ENCODE results near the gene KLHDC7B.

Gene KLHDC7B

GRCh38 chr22:50581950-50582492 is 36.3 kb downstream of the KLHDC7B start:
- POLR2A ChIA-PET, result interaction anchor here (0.9 to 1.5 kb wide), 3 partner anchors 37 to 56 kb away, joined by 3 to 5 read pairs (median 3); no protein-coding TSS in a partner anchor
- DNase-seq (ENCODE audit: low read depth, low spot score), result no peak
- TF ChIP-seq, protein P1, sequence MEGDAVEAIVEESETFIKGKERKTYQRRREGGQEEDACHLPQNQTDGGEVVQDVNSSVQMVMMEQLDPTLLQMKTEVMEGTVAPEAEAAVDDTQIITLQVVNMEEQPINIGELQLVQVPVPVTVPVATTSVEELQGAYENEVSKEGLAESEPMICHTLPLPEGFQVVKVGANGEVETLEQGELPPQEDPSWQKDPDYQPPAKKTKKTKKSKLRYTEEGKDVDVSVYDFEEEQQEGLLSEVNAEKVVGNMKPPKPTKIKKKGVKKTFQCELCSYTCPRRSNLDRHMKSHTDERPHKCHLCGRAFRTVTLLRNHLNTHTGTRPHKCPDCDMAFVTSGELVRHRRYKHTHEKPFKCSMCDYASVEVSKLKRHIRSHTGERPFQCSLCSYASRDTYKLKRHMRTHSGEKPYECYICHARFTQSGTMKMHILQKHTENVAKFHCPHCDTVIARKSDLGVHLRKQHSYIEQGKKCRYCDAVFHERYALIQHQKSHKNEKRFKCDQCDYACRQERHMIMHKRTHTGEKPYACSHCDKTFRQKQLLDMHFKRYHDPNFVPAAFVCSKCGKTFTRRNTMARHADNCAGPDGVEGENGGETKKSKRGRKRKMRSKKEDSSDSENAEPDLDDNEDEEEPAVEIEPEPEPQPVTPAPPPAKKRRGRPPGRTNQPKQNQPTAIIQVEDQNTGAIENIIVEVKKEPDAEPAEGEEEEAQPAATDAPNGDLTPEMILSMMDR (IDR thresholded peaks at IDR 0.05; ENCODE audit: insufficient read depth, low read length, missing control alignments), result no peak
- peak overlapping the region; percentile 87 for H3K4me3 ChIP-seq (ENCODE audit: low read depth, low read length)
- CTCF ChIA-PET, result interaction anchor here (1.1 to 4.8 kb wide), 4 partner anchors 19 to 114 kb away, joined by 3 to 21 read pairs (median 5); partner anchors contain the start of genes SCO2 and SYCE3

- CTCF ChIA-PET, result interaction anchor here (1.3 to 4.8 kb wide), 4 partner anchors 20 to 57 kb away, joined by 3 to 21 read pairs (median 6); partner anchors contain the start of genes SCO2 and SYCE3
- peak within 1 kb of the TSS; percentile 87 for H3K4me3 ChIP-seq (ENCODE audit: low read depth, low read length)
- DNase-seq (ENCODE audit: low read depth, low spot score), result peak; percentile 66
- TF ChIP-seq, protein P1 (IDR thresholded peaks at IDR 0.05; ENCODE audit: insufficient read depth, low read length, missing control alignments), result no peak
- POLR2A ChIA-PET, result interaction anchor here (0.9 to 1.5 kb wide), 4 partner anchors 38 to 57 kb away, joined by 3 to 5 read pairs (median 3); partner anchors contain the start of gene SCO2
Measured at GRCh38 chr22:50582493-50583293, 37.0 kb downstream of the KLHDC7B start, which contains the start of gene CHKB. Gene CHKB, minus strand, starts transcription at chr22:50582849. Its CDS starts 68 bp downstream, at chr22:50582781.

DNA sequence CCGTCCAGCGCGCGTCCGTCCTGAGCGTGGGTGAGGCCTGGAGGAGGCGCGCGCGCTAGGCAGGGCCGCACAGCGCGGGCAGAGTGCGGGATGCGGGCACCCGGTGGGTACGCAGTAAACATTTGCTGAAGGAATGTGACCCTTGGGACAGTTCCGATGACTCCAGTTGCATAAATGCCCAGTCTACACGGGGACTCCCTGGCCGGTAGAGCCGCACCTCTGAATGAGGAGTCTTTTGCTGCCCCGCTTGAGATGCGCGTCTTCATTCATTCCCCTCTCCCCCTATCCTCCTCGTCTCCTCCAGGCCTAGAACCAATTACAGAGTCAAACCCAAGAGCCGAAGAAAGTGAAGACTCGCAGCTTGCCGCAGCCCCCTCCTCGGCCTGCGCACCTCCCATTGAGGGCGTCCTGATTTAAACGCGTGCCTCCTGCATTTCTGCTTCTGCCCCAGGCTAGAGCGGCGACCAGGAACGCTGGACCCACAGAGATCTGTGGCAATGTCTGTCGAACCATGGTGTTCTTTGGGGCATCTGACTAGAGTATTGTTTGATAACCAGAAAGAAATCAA is 37.7 kb downstream of the KLHDC7B start:
- H3K4me3 ChIP-seq (ENCODE audit: low read depth, low read length), result peak overlapping the region; percentile 62
- ChIA-PET POLR2A (interaction anchor here (1.1 kb wide), 1 partner anchor 58 kb away, joined by 3 read pairs; the partner anchor contains the start of gene SCO2), CTCF (interaction anchor here (1.5 to 4.8 kb wide), 3 partner anchors 21 to 58 kb away, joined by 4 to 21 read pairs (median 7); partner anchors contain the start of genes SCO2 and SYCE3)
- TF ChIP-seq, protein P1 (IDR thresholded peaks at IDR 0.05; ENCODE audit: insufficient read depth, low read length, missing control alignments), result no peak
- DNase-seq (ENCODE audit: low read depth, low spot score), result no peak

DNA sequence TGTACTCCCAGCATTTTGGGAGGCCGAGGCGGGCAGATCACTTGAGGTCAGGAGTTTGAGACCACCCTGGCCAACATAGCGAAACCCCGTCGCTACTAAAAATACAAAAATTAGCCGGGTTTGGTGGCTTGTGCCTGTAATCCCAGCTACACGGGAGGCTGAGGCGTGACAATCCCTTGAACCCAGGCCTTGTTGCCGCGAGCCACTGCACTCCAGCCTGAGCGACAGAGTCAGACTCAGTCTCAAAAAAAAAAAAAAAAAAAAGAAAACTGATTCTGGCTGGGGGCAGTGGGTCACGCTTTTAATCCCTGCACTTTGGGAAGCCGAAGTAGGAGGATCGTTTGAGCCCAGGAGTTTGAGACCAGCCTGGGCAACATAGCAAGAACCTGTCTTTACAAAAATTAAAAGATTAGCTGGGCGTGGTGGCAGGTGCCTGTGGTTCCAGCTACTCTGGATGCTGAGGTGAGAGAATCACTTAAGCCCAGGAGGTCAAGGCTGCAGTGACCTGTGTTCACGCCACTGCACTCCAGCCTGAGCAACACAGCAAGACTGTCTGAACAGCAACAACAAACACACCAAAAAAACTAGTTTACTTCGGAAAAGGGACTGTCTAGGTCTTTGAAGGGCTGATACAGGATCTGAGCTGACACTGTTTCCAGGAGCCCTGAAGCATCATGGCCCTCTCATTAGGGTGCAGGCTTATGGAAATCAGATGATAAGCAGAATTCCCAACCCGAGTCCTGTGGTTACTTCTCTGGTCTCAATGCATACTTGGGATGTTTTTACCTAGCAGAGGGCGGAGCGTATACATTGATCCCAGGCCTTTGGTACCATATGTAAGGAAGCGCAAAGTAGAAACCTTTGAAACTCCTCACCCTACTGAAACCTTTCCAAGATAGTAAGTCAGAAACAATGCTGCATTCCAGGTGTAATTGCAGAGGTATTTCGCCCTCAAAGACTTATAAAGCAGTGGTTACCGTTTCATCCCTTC is 38.7 kb downstream of the KLHDC7B start:
- DNase-seq (ENCODE audit: low read depth, low spot score), result no peak
- ChIA-PET CTCF (interaction anchor here (1.5 to 4.8 kb wide), 3 partner anchors 22 to 59 kb away, joined by 4 to 21 read pairs (median 7); partner anchors contain the start of genes SCO2 and SYCE3), POLR2A (interaction anchor here (0.6 to 1.1 kb wide), 2 partner anchors 9 to 59 kb away, joined by 3 read pairs; partner anchors contain the start of gene SCO2)

GRCh38 chr22:50585238-50585637 is 39.5 kb downstream of the KLHDC7B start:
- POLR2A ChIA-PET, result no interaction called here
- DNase-seq (ENCODE audit: low read depth, low spot score), result no peak
- CTCF ChIA-PET, result interaction anchor here (4.8 kb wide), 1 partner anchor 22 kb away, joined by 21 read pairs; the partner anchor contains the start of gene SYCE3
- TF ChIP-seq, protein P1 (IDR thresholded peaks at IDR 0.05; ENCODE audit: insufficient read depth, low read length, missing control alignments), result no peak
- H3K4me3 ChIP-seq (ENCODE audit: low read depth, low read length), result no peak overlapping the region

More for the DNA sequence above, 38.7 kb downstream of the KLHDC7B start:
- H3K4me3 ChIP-seq (ENCODE audit: low read depth, low read length), result no peak overlapping the region
- TF ChIP-seq, protein P1 (IDR thresholded peaks at IDR 0.05; ENCODE audit: insufficient read depth, low read length, missing control alignments), result no peak

All from AG04449 (cell line).